Right atrium auricular region (tissue), 2 donors: ENCODE measurements around the gene VGLL4. TPM values are rescaled to one million over a fixed set of nuclear protein-coding genes. Genes with fewer than 3 reads are reported as not detected.

ENCODE experiments used
- DNase-seq: peaks from one replicate; pipeline ENCODE4 v3.0.0-alpha.2; 2019; ENCODE audit warnings: low spot score
- H3K27ac ChIP-seq, 2 donors: fragments of 200-600 bp; sonication (generic); 1 replicate in 1 of 2; 2 replicates in 1 of 2; pipeline ENCODE4 v1.5.1; 2016 to 2019
- H3K27me3 ChIP-seq, 2 donors: fragments of 200-600 bp; sonication (generic); one replicate each; pipeline versions ENCODE4 v1.5.1 to v1.6.0; 2017 to 2019
- H3K36me3 ChIP-seq: fragments of 200-600 bp; sonication (generic); one replicate; pipeline ENCODE4 v1.5.1; 2016
- H3K4me1 ChIP-seq, 2 donors: fragments of 200-600 bp; sonication (generic); one replicate each; pipeline versions ENCODE4 v1.5.1 to v1.6.0; 2017 to 2019
- H3K4me3 ChIP-seq, 2 donors: fragments of 200-600 bp; sonication (generic); 1 replicate in 1 of 2; 2 replicates in 1 of 2; pipeline ENCODE4 v1.5.1; 2017 to 2019; ENCODE audit warnings: mild to moderate bottlenecking in 1 of 2, moderate library complexity in 1 of 2
- H3K9me3 ChIP-seq, 2 donors: fragments of 200-600 bp; sonication (generic); one replicate each; pipeline ENCODE4 v1.5.1; 2019
- total RNA-seq, 2 donors: library from RNA; depleted of rRNA; stranded (reverse); fragments of >200 nt; gene quantifications; one replicate each; pipeline ENCODE4 v1.1.0, GENCODE V29; 2016
- TF ChIP-seq, protein P1 (sequence below), 2 donors: fragments of 200-600 bp; sonication (generic); IDR thresholded peaks; one replicate each; pipeline ENCODE4 v1.5.1; 2019; ENCODE audit warnings: antibody characterized with exemption in 2 of 2

VGLL4 gene
- total RNA-seq, 2 donors from 2014 or later: 30.2 to 64.6 TPM

DNA sequence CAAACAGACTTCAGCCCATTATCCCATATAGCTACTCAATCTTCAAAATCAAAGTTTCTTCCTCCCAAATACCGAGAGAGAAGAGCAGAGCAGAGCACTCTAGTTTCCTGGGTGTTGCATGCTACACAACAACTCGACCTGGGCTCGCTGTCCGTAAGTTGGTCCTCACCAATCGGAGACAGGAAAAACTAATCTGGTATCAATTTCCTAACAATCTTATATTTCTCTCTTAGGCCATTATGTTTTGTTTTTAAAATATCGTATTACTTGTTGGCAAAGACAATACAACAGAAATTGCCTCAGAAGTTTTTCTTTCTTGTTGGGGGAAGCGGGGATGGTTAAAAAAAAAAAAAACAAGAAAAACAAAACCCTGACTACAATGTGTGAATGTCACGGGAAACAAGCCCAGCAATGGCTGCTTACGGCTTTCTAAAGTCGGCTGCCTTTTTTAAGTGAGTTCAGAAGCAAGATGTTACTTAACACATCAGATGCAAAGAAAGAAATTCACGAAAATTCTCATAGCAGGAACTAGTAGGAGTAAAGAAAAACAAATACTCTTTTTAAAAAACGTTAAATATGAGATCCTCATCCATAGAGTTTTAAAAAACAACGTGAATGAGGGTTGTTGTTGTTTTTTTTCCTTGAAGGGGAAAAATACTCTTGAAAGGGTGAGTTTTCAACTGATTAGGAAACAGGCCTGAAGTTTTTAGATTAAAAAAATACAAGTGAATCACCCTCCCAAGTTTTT lies 1.9 kb downstream of the VGLL4 start:
- no peak for DNase-seq
- peaks cover 0 to 50% of the 10 kb centered on the region in 2 donors for H3K4me1 ChIP-seq

DNA sequence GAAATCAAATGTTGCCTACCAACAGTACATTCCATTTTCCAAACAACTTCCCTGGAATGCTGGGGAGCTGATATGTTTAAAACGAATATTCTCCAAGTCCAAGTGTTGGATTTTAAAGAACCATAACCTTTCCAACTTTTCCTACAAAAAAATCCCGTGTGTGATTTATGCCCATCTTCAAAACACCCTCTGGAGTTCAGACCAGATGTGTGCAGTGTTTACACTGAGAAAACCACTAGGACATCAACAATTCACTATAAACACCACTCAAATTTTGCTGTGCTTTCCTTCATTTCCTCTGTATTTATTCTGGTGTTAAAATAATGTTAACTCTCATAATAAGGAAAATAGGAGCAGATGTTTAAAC lies 2.4 kb downstream of the VGLL4 start:
- DNase-seq: no peak
- H3K36me3 ChIP-seq: no peaks in the 10 kb centered on the region
- TF ChIP-seq, protein P1, sequence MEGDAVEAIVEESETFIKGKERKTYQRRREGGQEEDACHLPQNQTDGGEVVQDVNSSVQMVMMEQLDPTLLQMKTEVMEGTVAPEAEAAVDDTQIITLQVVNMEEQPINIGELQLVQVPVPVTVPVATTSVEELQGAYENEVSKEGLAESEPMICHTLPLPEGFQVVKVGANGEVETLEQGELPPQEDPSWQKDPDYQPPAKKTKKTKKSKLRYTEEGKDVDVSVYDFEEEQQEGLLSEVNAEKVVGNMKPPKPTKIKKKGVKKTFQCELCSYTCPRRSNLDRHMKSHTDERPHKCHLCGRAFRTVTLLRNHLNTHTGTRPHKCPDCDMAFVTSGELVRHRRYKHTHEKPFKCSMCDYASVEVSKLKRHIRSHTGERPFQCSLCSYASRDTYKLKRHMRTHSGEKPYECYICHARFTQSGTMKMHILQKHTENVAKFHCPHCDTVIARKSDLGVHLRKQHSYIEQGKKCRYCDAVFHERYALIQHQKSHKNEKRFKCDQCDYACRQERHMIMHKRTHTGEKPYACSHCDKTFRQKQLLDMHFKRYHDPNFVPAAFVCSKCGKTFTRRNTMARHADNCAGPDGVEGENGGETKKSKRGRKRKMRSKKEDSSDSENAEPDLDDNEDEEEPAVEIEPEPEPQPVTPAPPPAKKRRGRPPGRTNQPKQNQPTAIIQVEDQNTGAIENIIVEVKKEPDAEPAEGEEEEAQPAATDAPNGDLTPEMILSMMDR (IDR thresholded peaks at IDR 0.05): no peak
- H3K4me3 ChIP-seq: peak overlapping the region; percentile 64 to 73
- peak overlapping the region; percentile 91 to 95 for H3K27ac ChIP-seq
- H3K27me3 ChIP-seq: no peaks in the 10 kb centered on the region
- H3K9me3 ChIP-seq: no peaks in the 10 kb centered on the region
- peaks cover 0 to 56% of the 10 kb centered on the region in 2 donors for H3K4me1 ChIP-seq

More for the DNA sequence above, 1.9 kb downstream of the VGLL4 start:
- Histone ChIP-seq H3K36me3 (no peaks in the 10 kb centered on the region), H3K27me3 (no peaks in the 10 kb centered on the region), H3K27ac (peak overlapping the region; percentile 91 to 95), H3K4me3 (peak overlapping the region; percentile 64 to 73), H3K9me3 (no peaks in the 10 kb centered on the region)
- TF ChIP-seq, protein P1 (IDR thresholded peaks at IDR 0.05): no peak

- TF ChIP-seq, protein P1 (IDR thresholded peaks at IDR 0.05): no peak
- H3K27me3 ChIP-seq: no peaks in the 10 kb centered on the region
- peak overlapping the region in 1 of 2 donors; percentile 2 for H3K4me3 ChIP-seq
- peaks cover 0 to 68% of the 10 kb centered on the region in 2 donors for H3K4me1 ChIP-seq
- H3K36me3 ChIP-seq: no peaks in the 10 kb centered on the region
- peak overlapping the region; percentile 91 to 95 for H3K27ac ChIP-seq
- no peaks in the 10 kb centered on the region for H3K9me3 ChIP-seq
- no peak for DNase-seq
Measured at GRCh38 chr3:11640009-11640673, 3.6 kb downstream of the VGLL4 start.

GRCh38 chr3:11638495-11639358 lies 5.0 kb downstream of the VGLL4 start:
- TF ChIP-seq, protein P1 (IDR thresholded peaks at IDR 0.05): no peak
- no peaks in the 10 kb centered on the region for H3K36me3 ChIP-seq
- H3K4me3 ChIP-seq: peak overlapping the region in 1 of 2 donors; percentile 36
- H3K9me3 ChIP-seq: no peaks in the 10 kb centered on the region
- no peak for DNase-seq
- no peaks in the 10 kb centered on the region for H3K27me3 ChIP-seq
- H3K27ac ChIP-seq: peak overlapping the region; percentile 91 to 95
- H3K4me1 ChIP-seq: peaks cover 0 to 76% of the 10 kb centered on the region in 2 donors

GRCh38 chr3:11637901-11638458 lies 5.7 kb downstream of the VGLL4 start:
- Histone ChIP-seq H3K27ac (peak overlapping the region; percentile 91 to 95), H3K4me1 (peaks cover 0 to 83% of the 10 kb centered on the region in 2 donors), H3K36me3 (no peaks in the 10 kb centered on the region), H3K27me3 (no peaks in the 10 kb centered on the region), H3K9me3 (no peaks in the 10 kb centered on the region), H3K4me3 (peak overlapping the region in 1 of 2 donors; percentile 36)
- TF ChIP-seq, protein P1 (IDR thresholded peaks at IDR 0.05): no peak
- no peak for DNase-seq
